GM23338 (cell line): ENCODE results near the gene FRMD4A.

Experiments
- EZH2 ChIP-seq: fragments of 200-600 bp; sonication (generic); IDR thresholded peaks from one replicate; pipeline ENCODE4 v1.8.0; 2017; ENCODE audit warnings: antibody characterized with exemption, mild to moderate bottlenecking, low read depth; ENCODE audit not compliant: unreplicated experiment
- EZH2phosphoT487 ChIP-seq: fragments of 200-600 bp; sonication (generic); IDR thresholded peaks from one replicate; pipeline ENCODE4 v1.8.1; 2018; ENCODE audit warnings: antibody characterized with exemption; ENCODE audit not compliant: unreplicated experiment
- JUNB ChIP-seq: IDR thresholded peaks from one replicate; pipeline ENCODE4 v1.6.1; 2016; ENCODE audit warnings: antibody characterized with exemption; ENCODE audit not compliant: unreplicated experiment
- POLR2AphosphoS5 ChIP-seq: IDR thresholded peaks from 2 replicates; pipeline ENCODE4 v1.6.1; 2016; ENCODE audit warnings: antibody characterized with exemption, low read depth
- STAT1 ChIP-seq: IDR thresholded peaks from one replicate; pipeline ENCODE4 v1.6.1; 2016; ENCODE audit warnings: antibody characterized with exemption; ENCODE audit not compliant: unreplicated experiment
- ZNF114 ChIP-seq: fragments of 250-450 bp; sonication (Bioruptor Pico); IDR thresholded peaks from 2 replicates; pipeline ENCODE4 v1.5.0; 2020; ENCODE audit warnings: mild to moderate bottlenecking, moderate library complexity
- ZNF462 ChIP-seq: fragments of 250-450 bp; sonication (Bioruptor Pico); IDR thresholded peaks from 2 replicates; pipeline ENCODE4 v1.5.0; 2020; ENCODE audit warnings: mild to moderate bottlenecking, moderate library complexity
- TF ChIP-seq, protein P1 (sequence below), 2 experiments: fragments of 200-600 bp in 1 of 2; sonication (generic) in 1 of 2; conservative IDR thresholded peaks; 2 replicates each; pipeline versions ENCODE4 v1.5.1 to v1.6.1; 2016 to 2017; ENCODE audit warnings: antibody characterized with exemption in 2 of 2, low read depth in 2 of 2, mild to moderate bottlenecking in 2 of 2, moderate library complexity in 1 of 2
- TF ChIP-seq, protein P2 (sequence below): IDR thresholded peaks from one replicate; pipeline ENCODE4 v1.6.1; 2018; ENCODE audit warnings: antibody characterized with exemption; ENCODE audit not compliant: unreplicated experiment
- TF ChIP-seq, protein P3 (sequence below): IDR thresholded peaks from 2 replicates; pipeline ENCODE4 v1.6.1; 2016; ENCODE audit warnings: antibody characterized with exemption

DNA sequence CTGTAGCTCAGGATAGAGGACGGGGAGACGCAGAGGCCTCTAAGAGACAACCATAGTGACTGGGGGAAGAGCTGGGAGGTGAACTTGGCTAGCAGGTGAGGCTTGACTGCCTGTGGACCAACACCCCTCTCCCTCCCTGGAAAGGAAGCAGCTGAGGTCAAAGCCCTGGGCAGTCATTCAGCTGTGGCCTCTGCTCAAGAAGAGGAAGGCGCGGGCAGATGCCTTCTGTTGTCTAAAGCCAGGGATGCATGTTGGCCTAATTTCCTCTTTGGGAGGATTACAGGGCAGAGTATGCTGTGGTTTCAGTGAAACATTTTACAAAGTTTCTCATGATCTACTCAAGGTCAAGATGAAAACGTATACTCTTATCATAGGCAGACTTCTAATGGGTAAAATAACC is 416.8 kb downstream of the FRMD4A start:
- TF ChIP-seq, protein P1, sequence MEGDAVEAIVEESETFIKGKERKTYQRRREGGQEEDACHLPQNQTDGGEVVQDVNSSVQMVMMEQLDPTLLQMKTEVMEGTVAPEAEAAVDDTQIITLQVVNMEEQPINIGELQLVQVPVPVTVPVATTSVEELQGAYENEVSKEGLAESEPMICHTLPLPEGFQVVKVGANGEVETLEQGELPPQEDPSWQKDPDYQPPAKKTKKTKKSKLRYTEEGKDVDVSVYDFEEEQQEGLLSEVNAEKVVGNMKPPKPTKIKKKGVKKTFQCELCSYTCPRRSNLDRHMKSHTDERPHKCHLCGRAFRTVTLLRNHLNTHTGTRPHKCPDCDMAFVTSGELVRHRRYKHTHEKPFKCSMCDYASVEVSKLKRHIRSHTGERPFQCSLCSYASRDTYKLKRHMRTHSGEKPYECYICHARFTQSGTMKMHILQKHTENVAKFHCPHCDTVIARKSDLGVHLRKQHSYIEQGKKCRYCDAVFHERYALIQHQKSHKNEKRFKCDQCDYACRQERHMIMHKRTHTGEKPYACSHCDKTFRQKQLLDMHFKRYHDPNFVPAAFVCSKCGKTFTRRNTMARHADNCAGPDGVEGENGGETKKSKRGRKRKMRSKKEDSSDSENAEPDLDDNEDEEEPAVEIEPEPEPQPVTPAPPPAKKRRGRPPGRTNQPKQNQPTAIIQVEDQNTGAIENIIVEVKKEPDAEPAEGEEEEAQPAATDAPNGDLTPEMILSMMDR (conservative IDR thresholded peaks at IDR 0.05; ENCODE audit: low read depth in 2 of 2) = no peak
- no peak for TF ChIP-seq ZNF462 (CRISPR knock-in tag)
- TF ChIP-seq EZH2phosphoT487 = no peak
- no peak for TF ChIP-seq EZH2
- TF ChIP-seq JUNB = no peak
- TF ChIP-seq POLR2AphosphoS5 = no peak
- TF ChIP-seq, protein P2, sequence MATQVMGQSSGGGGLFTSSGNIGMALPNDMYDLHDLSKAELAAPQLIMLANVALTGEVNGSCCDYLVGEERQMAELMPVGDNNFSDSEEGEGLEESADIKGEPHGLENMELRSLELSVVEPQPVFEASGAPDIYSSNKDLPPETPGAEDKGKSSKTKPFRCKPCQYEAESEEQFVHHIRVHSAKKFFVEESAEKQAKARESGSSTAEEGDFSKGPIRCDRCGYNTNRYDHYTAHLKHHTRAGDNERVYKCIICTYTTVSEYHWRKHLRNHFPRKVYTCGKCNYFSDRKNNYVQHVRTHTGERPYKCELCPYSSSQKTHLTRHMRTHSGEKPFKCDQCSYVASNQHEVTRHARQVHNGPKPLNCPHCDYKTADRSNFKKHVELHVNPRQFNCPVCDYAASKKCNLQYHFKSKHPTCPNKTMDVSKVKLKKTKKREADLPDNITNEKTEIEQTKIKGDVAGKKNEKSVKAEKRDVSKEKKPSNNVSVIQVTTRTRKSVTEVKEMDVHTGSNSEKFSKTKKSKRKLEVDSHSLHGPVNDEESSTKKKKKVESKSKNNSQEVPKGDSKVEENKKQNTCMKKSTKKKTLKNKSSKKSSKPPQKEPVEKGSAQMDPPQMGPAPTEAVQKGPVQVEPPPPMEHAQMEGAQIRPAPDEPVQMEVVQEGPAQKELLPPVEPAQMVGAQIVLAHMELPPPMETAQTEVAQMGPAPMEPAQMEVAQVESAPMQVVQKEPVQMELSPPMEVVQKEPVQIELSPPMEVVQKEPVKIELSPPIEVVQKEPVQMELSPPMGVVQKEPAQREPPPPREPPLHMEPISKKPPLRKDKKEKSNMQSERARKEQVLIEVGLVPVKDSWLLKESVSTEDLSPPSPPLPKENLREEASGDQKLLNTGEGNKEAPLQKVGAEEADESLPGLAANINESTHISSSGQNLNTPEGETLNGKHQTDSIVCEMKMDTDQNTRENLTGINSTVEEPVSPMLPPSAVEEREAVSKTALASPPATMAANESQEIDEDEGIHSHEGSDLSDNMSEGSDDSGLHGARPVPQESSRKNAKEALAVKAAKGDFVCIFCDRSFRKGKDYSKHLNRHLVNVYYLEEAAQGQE = no peak
- TF ChIP-seq ZNF114 = no peak
- TF ChIP-seq, protein P3, sequence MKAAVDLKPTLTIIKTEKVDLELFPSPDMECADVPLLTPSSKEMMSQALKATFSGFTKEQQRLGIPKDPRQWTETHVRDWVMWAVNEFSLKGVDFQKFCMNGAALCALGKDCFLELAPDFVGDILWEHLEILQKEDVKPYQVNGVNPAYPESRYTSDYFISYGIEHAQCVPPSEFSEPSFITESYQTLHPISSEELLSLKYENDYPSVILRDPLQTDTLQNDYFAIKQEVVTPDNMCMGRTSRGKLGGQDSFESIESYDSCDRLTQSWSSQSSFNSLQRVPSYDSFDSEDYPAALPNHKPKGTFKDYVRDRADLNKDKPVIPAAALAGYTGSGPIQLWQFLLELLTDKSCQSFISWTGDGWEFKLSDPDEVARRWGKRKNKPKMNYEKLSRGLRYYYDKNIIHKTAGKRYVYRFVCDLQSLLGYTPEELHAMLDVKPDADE = no peak
- TF ChIP-seq STAT1 = no peak
